ENCODE measurements around the gene ABCC3. TPM values are rescaled to one million over a fixed set of nuclear protein-coding genes. Genes with fewer than 3 reads are reported as not detected.

Gene ABCC3
- polyA plus RNA-seq, 2 donors = 17.7 to 32.0 TPM

DNA sequence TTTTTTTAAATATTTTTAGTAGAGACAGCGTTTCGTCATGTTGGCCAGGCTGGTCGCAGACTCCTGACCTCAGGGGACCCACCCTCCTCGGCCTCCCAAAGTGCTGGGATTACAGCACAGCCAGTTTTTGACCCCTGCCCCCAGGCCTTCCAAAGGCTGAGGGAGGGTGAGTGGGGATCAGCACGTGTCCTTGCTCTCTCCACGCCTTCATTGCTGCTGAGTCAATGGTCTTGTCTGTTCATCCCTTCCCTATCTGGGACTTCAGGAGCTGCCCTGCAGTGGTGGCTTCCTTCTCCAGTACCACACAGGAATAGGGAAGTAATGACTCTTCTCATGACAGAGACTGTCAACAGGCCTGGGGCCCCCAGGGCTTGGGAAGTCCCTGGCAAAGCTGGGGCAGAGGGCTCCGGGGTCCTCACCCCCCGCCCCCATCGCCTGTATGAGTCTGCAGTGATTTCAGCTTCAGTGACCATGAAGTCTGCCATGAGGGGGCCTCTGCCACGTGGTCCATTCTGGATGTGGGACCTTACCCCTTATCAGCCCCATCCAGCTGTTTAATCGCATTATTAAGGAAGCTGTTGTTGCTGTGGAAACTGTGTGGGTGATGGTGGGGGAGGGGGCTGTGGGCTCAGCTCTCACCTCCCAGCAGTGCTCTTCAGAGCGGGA, 6.1 kb downstream of the ABCC3 start:
- H3K4me3 ChIP-seq (ENCODE audit: low read depth in 1 of 2, low read length in 2 of 2) = no peak overlapping the region
- H3K4me1 ChIP-seq (ENCODE audit: control insufficient read depth in 2 of 2, insufficient read depth in 2 of 2, low read length in 1 of 2) = peaks cover 10 to 39% of the 10 kb centered on the region in 2 donors
- H3K27ac ChIP-seq (ENCODE audit: low read depth in 2 of 2, low read length in 1 of 2) = peak overlapping the region in 1 of 2 donors; percentile 3
- H3K9me3 ChIP-seq (ENCODE audit: control insufficient read depth in 2 of 2, insufficient read depth in 1 of 2, low read depth in 1 of 2, low read length in 1 of 2) = no peaks in the 10 kb centered on the region
- H3K36me3 ChIP-seq (ENCODE audit: control insufficient read depth in 2 of 2, insufficient read depth in 2 of 2, low read length in 1 of 2) = no peaks in the 10 kb centered on the region
- 46 to 58% methylated on average over 12 of the region's 12 CpGs for WGBS, 2 donors
- H3K27me3 ChIP-seq (ENCODE audit: control insufficient read depth in 1 of 2, insufficient read depth in 2 of 2, low read length in 2 of 2) = no peaks in the 10 kb centered on the region

DNA sequence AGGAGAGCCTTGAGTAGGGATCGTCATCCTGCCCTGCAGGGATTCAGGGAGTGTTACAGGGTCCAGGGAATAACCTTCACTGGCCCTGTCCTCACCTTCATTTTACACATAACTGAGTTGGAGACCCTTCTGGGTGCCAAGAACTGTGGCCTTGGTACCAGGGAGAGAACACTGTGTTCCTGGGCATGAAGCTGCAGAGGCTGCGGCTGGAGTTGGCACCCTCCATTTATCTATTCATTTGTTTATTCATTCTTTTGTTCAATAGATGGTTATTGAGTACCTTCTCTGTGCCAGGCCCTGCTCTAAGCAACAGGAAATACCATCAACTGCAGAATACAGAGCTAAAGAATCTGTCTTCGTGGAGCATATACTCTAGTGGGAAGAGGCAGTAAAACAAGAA, 6.7 kb downstream of the ABCC3 start:
- Histone ChIP-seq H3K27me3 (ENCODE audit: control insufficient read depth in 1 of 2, insufficient read depth in 2 of 2, low read length in 2 of 2) (no peaks in the 10 kb centered on the region), H3K4me1 (ENCODE audit: control insufficient read depth in 2 of 2, insufficient read depth in 2 of 2, low read length in 1 of 2) (peaks cover 10 to 38% of the 10 kb centered on the region in 2 donors), H3K36me3 (ENCODE audit: control insufficient read depth in 2 of 2, insufficient read depth in 2 of 2, low read length in 1 of 2) (no peaks in the 10 kb centered on the region), H3K9me3 (ENCODE audit: control insufficient read depth in 2 of 2, insufficient read depth in 1 of 2, low read depth in 1 of 2, low read length in 1 of 2) (no peaks in the 10 kb centered on the region), H3K27ac (ENCODE audit: low read depth in 2 of 2, low read length in 1 of 2) (no peak overlapping the region), H3K4me3 (ENCODE audit: low read depth in 1 of 2, low read length in 2 of 2) (no peak overlapping the region)
- 44 to 52% methylated on average over 3 of the region's 3 CpGs for WGBS, 2 donors

DNA sequence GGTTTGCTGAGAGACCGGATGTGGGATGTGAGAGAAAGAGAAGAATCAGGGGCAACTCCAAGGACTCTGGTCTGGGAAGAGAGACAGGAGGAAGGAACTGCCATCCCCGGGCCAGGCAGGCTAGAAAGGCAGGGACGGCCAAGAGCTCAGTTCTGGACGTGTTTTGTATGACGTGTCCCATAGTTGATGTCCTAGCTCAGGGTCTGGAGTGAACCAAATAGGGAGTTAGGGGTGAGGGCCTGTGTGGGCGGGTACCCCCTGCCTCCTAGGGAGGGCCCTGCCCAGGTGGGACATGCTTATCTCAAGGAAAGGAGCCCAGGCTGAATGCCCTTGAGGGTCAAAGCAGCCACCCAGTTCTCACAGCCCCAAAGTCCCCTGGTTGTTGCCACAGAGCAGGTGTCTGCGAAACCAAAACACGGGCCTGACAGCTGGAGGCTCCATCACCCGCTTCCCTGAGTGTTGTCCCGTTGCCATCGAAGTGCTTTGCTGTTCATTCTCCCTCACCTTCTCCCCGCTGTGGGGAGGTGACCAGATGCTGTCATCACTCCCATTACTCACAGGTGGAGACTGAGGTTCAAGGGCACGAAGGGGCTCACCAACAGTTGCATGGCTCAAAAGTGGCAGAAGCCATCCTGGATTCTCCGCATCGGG, 7.5 kb downstream of the ABCC3 start:
- peaks cover 10 to 34% of the 10 kb centered on the region in 2 donors for H3K4me1 ChIP-seq (ENCODE audit: control insufficient read depth in 2 of 2, insufficient read depth in 2 of 2, low read length in 1 of 2)
- WGBS, 2 donors = 84% methylated on average over 15 of the region's 15 CpGs
- H3K27ac ChIP-seq (ENCODE audit: low read depth in 2 of 2, low read length in 1 of 2) = no peak overlapping the region
- no peaks in the 10 kb centered on the region for H3K36me3 ChIP-seq (ENCODE audit: control insufficient read depth in 2 of 2, insufficient read depth in 2 of 2, low read length in 1 of 2)
- H3K27me3 ChIP-seq (ENCODE audit: control insufficient read depth in 1 of 2, insufficient read depth in 2 of 2, low read length in 2 of 2) = no peaks in the 10 kb centered on the region
- H3K9me3 ChIP-seq (ENCODE audit: control insufficient read depth in 2 of 2, insufficient read depth in 1 of 2, low read depth in 1 of 2, low read length in 1 of 2) = no peaks in the 10 kb centered on the region
- H3K4me3 ChIP-seq (ENCODE audit: low read depth in 1 of 2, low read length in 2 of 2) = no peak overlapping the region

DNA sequence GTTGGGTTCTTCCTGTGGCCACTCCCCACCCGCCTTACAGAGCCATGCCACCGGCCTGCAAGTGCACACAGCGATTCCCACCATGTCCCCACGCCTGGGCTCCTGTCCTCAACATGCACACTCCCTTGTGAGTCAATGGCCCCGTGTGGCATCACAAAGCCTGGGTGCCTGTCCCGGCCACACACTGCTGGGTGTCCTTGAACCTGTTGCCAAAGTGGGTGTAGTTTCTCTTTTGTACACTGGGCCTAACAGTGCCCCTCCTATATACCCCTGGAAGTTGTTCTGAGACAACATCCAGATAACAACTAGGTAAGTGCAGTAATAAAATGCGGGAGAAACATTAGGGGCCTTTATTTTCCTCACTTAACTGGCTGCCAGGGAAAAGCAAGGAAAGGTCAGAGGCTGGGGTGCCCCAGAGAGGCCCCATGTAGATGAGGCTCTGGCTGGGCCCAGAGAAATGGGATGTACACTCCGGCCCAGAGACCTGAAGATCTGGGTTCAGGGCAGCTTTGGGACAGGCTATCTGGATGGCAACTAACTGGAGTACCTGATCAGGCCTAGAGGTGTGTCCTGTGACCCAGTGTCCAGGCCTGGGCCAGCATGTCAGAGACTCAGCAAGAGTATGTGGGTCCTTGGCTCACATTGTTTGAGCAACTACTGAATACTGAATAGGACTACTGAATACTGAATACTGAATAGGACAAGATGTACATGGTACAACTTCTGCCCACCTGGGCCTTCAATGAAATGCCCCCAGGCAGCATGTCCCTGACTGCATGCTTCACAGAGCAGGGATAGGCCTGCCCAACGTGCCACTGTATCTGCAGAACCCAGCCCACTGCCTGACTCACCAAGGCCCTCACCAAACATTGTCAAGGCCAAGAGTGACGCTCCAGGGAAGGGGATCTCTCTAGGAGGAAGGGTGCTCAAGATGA, 8.3 kb downstream of the ABCC3 start:
- H3K9me3 ChIP-seq (ENCODE audit: control insufficient read depth in 2 of 2, insufficient read depth in 1 of 2, low read depth in 1 of 2, low read length in 1 of 2) = no peaks in the 10 kb centered on the region
- 63 to 74% methylated on average over 10 of the region's 10 CpGs for WGBS, 2 donors
- H3K4me3 ChIP-seq (ENCODE audit: low read depth in 1 of 2, low read length in 2 of 2) = no peak overlapping the region
- no peaks in the 10 kb centered on the region for H3K27me3 ChIP-seq (ENCODE audit: control insufficient read depth in 1 of 2, insufficient read depth in 2 of 2, low read length in 2 of 2)
- H3K27ac ChIP-seq (ENCODE audit: low read depth in 2 of 2, low read length in 1 of 2) = no peak overlapping the region
- H3K36me3 ChIP-seq (ENCODE audit: control insufficient read depth in 2 of 2, insufficient read depth in 2 of 2, low read length in 1 of 2) = no peaks in the 10 kb centered on the region
- peaks cover 10 to 34% of the 10 kb centered on the region in 2 donors for H3K4me1 ChIP-seq (ENCODE audit: control insufficient read depth in 2 of 2, insufficient read depth in 2 of 2, low read length in 1 of 2)

DNA sequence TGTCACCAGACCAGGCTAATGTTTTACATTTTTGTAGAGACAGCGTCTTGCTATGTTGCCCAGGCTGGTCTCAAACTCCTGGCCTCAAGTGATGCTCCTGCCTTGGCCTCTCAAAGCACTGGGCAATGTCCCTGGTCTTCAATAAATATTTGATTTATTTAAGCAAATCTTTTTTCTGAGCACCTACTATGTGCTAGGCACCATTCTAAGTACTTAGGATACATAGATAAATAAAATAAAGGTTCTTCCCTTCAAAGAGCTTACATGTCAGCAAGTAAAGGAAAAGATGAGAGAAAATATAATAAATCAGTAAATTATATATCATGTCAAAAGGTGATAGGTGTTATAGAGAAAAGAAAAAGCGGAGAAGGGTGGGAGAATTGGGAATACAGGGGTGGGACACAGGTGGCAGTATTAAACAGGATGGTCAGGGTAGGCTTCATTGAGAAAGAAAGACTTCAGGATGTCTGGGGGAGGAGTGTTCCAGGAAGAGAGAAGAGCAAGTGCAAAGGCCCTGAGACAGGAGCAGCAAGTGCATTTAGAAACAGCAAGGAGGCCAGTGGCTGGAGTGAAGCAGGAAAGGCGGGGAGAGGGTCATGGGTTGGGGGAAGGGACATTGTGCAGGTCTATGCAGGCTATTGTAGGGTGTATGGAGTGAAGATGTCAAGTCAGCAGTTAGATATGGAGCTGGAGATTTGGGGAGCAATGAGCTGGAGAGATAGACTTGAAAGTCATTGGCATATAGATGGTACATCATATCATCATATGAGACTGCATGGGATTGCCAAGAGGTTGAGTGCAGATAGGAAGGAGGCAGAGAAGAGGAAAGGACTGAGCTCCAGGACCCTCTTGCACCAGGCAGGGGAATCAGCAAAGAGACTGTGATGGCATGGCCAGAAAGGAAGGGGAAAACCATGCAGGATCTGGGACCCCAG, 11.3 kb downstream of the ABCC3 start:
- Histone ChIP-seq H3K4me3 (ENCODE audit: low read depth in 1 of 2, low read length in 2 of 2) (no peak overlapping the region), H3K36me3 (ENCODE audit: control insufficient read depth in 2 of 2, insufficient read depth in 2 of 2, low read length in 1 of 2) (no peaks in the 10 kb centered on the region), H3K9me3 (ENCODE audit: control insufficient read depth in 2 of 2, insufficient read depth in 1 of 2, low read depth in 1 of 2, low read length in 1 of 2) (no peaks in the 10 kb centered on the region), H3K27me3 (ENCODE audit: control insufficient read depth in 1 of 2, insufficient read depth in 2 of 2, low read length in 2 of 2) (no peaks in the 10 kb centered on the region), H3K4me1 (ENCODE audit: control insufficient read depth in 2 of 2, insufficient read depth in 2 of 2, low read length in 1 of 2) (peaks cover 0 to 14% of the 10 kb centered on the region in 2 donors), H3K27ac (ENCODE audit: low read depth in 2 of 2, low read length in 1 of 2) (no peak overlapping the region)
- WGBS, 2 donors = 94 to 96% methylated on average over 3 of the region's 3 CpGs

DNA sequence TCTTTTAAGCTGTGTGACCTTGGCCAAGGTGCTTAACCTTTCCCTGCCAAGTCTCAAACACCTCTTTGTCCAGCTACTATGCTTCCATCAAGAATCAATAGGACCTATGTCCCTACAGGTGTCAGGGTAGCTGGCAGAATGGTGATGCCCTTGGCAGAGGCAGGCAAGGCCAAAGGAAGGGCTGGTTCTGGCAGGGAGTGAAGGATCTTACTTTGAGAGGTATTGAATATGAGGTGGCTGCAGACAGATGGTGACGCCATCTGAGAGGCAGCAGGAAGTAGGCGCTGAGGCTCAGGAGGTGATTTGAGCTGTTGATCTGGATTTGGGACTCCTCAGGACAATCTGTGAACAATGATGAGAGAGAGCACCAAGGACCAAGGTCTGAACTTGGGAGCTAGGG, 12.5 kb downstream of the ABCC3 start:
- Histone ChIP-seq H3K4me3 (ENCODE audit: low read depth in 1 of 2, low read length in 2 of 2) (no peak overlapping the region), H3K4me1 (ENCODE audit: control insufficient read depth in 2 of 2, insufficient read depth in 2 of 2, low read length in 1 of 2) (peaks cover 0 to 12% of the 10 kb centered on the region in 2 donors), H3K27me3 (ENCODE audit: control insufficient read depth in 1 of 2, insufficient read depth in 2 of 2, low read length in 2 of 2) (no peaks in the 10 kb centered on the region), H3K9me3 (ENCODE audit: control insufficient read depth in 2 of 2, insufficient read depth in 1 of 2, low read depth in 1 of 2, low read length in 1 of 2) (no peaks in the 10 kb centered on the region), H3K27ac (ENCODE audit: low read depth in 2 of 2, low read length in 1 of 2) (no peak overlapping the region), H3K36me3 (ENCODE audit: control insufficient read depth in 2 of 2, insufficient read depth in 2 of 2, low read length in 1 of 2) (no peaks in the 10 kb centered on the region)
- WGBS, 2 donors = 73 to 79% methylated on average over 2 of the region's 2 CpGs

DNA sequence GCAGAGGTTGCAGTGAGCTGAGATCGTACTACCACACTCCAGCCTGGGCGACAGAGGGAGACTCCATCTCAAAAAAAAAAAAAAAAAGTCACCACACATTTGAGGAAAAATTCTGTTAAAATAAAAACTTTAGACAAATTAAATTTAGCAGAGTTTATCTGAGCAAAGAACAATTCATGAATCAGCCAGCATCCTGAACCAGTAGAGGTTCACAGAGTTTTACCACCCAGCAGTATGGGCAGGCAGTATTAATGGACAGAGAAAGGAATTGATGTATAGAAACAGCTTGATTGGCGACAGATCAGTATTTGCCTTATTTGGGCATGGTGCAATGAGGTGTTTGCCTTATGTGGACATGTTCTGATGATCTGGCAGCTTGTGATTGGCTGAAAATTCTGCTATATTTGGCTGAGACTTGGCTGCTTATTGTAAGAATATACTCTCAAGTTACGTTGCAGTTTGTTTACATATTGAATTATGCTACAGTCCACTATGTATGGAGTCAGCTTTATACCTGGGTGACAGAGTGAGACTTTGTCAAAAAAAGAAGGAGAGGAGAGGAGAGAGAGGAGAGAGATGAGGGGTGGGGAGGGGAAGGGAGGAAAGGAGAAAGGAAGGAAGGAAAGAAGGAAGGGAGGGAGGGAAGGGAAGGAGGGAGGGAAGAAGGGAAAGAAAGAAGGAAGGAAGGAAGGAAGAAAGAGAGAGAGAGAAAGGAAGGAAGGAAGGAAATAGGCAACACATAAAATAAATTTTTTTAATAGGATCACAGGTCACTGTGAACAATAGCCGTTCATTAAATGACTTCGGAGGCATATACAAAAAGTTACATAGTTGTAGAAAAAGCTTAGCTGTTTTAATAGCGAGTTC, 14.6 kb downstream of the ABCC3 start:
- 82 to 83% methylated on average over 7 of the region's 7 CpGs for WGBS, 2 donors

DNA sequence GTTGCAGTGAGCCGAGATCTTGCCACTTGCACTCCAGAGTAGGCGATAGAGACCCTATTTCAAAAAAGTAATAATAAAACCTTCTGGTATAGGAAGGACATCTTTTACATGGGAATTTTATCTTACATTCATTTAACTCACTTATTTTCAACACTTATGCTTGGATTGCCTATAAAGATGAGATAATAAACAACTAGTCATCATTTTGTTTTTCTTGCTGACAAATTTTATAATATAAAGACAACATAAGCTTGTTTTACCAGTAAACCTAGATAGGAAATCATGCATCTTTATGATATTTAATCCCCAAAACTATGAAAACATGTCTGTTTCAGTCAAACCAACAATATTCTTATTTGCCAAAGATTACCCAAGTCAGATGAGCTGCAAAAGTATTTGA, 17.0 kb downstream of the ABCC3 start:
- Histone ChIP-seq H3K9me3 (ENCODE audit: control insufficient read depth in 2 of 2, insufficient read depth in 1 of 2, low read depth in 1 of 2, low read length in 1 of 2) (no peaks in the 10 kb centered on the region), H3K27me3 (ENCODE audit: control insufficient read depth in 1 of 2, insufficient read depth in 2 of 2, low read length in 2 of 2) (no peaks in the 10 kb centered on the region), H3K27ac (ENCODE audit: low read depth in 2 of 2, low read length in 1 of 2) (no peak overlapping the region), H3K4me3 (ENCODE audit: low read depth in 1 of 2, low read length in 2 of 2) (no peak overlapping the region), H3K36me3 (ENCODE audit: control insufficient read depth in 2 of 2, insufficient read depth in 2 of 2, low read length in 1 of 2) (no peaks in the 10 kb centered on the region), H3K4me1 (ENCODE audit: control insufficient read depth in 2 of 2, insufficient read depth in 2 of 2, low read length in 1 of 2) (no peaks in the 10 kb centered on the region)
- WGBS, 2 donors = 96 to 100% methylated on average over 2 of the region's 2 CpGs

More for the DNA sequence above, 14.6 kb downstream of the ABCC3 start:
- Histone ChIP-seq H3K27ac (ENCODE audit: low read depth in 2 of 2, low read length in 1 of 2) (no peak overlapping the region), H3K4me1 (ENCODE audit: control insufficient read depth in 2 of 2, insufficient read depth in 2 of 2, low read length in 1 of 2) (no peaks in the 10 kb centered on the region), H3K27me3 (ENCODE audit: control insufficient read depth in 1 of 2, insufficient read depth in 2 of 2, low read length in 2 of 2) (no peaks in the 10 kb centered on the region), H3K4me3 (ENCODE audit: low read depth in 1 of 2, low read length in 2 of 2) (no peak overlapping the region), H3K9me3 (ENCODE audit: control insufficient read depth in 2 of 2, insufficient read depth in 1 of 2, low read depth in 1 of 2, low read length in 1 of 2) (no peaks in the 10 kb centered on the region), H3K36me3 (ENCODE audit: control insufficient read depth in 2 of 2, insufficient read depth in 2 of 2, low read length in 1 of 2) (no peaks in the 10 kb centered on the region)

Data from esophagus (tissue), 2 donors.